ENCODE results near the gene SLCO6A1. TPM values are rescaled to one million over a fixed set of nuclear protein-coding genes. Genes with fewer than 3 reads are reported as not detected.

SLCO6A1 gene
- total RNA-seq, 4 donors from 2014 or later: not detected

GRCh38 chr5:102418531-102418930 lies 80.3 kb downstream of the SLCO6A1 start:
- ATAC-seq: no peak
- H3K27me3 ChIP-seq: no peaks in the 10 kb centered on the region
- H3K36me3 ChIP-seq: no peaks in the 10 kb centered on the region
- no peaks in the 10 kb centered on the region for H3K4me1 ChIP-seq
- H3K27ac ChIP-seq: no peak overlapping the region
- no peaks in the 10 kb centered on the region for H3K9me3 ChIP-seq
- no peak overlapping the region for H3K4me3 ChIP-seq
- TF ChIP-seq POLR2A (IDR thresholded peaks at IDR 0.05) (no peak), CTCF (IDR thresholded peaks at IDR 0.05) (no peak), POLR2AphosphoS5 (IDR thresholded peaks at IDR 0.05) (no peak), EP300 (IDR thresholded peaks at IDR 0.05) (no peak)
- 53 to 69% methylated on average over 1 of the region's 1 CpG for WGBS, 2 donors (ENCODE audit: low coverage in 1 of 2)

GRCh38 chr5:102414448-102414847 lies 84.4 kb downstream of the SLCO6A1 start:
- no peak for TF ChIP-seq CTCF (IDR thresholded peaks at IDR 0.05)
- TF ChIP-seq EP300 (IDR thresholded peaks at IDR 0.05): no peak
- no peak for TF ChIP-seq POLR2A (IDR thresholded peaks at IDR 0.05)
- TF ChIP-seq POLR2AphosphoS5 (IDR thresholded peaks at IDR 0.05): no peak
- Histone ChIP-seq H3K36me3 (no peaks in the 10 kb centered on the region), H3K27ac (no peak overlapping the region), H3K27me3 (no peaks in the 10 kb centered on the region), H3K4me1 (no peaks in the 10 kb centered on the region), H3K4me3 (no peak overlapping the region), H3K9me3 (no peaks in the 10 kb centered on the region)
- WGBS, 2 donors (ENCODE audit: low coverage in 1 of 2): 86 to 100% methylated on average over 4 to 6 of the region's 6 CpGs
- no peak for ATAC-seq

GRCh38 chr5:102388235-102388634 lies 110.6 kb downstream of the SLCO6A1 start:
- ATAC-seq: no peak
- Histone ChIP-seq H3K9me3 (peaks cover 0 to 19% (median 0%) of the 10 kb centered on the region in 3 donors), H3K27ac (no peak overlapping the region), H3K4me3 (no peak overlapping the region), H3K4me1 (no peaks in the 10 kb centered on the region), H3K27me3 (no peaks in the 10 kb centered on the region), H3K36me3 (no peaks in the 10 kb centered on the region)
- TF ChIP-seq POLR2A (IDR thresholded peaks at IDR 0.05) (no peak), POLR2AphosphoS5 (IDR thresholded peaks at IDR 0.05) (no peak), CTCF (IDR thresholded peaks at IDR 0.05) (no peak), EP300 (IDR thresholded peaks at IDR 0.05) (no peak)
- WGBS, 2 donors (ENCODE audit: low coverage in 1 of 2): 47 to 58% methylated on average over 2 of the region's 2 CpGs

GRCh38 chr5:102385365-102385764 lies 113.4 kb downstream of the SLCO6A1 start:
- ATAC-seq: no peak
- WGBS, 2 donors (ENCODE audit: low coverage in 1 of 2): 81% methylated on average over 1 of the region's 1 CpG; no CpG with 5 or more reads in 1 of the 2 donors
- H3K27me3 ChIP-seq: no peaks in the 10 kb centered on the region
- TF ChIP-seq POLR2AphosphoS5 (IDR thresholded peaks at IDR 0.05) (no peak), CTCF (IDR thresholded peaks at IDR 0.05) (no peak), POLR2A (IDR thresholded peaks at IDR 0.05) (no peak)
- H3K4me1 ChIP-seq: no peaks in the 10 kb centered on the region
- no peak overlapping the region for H3K4me3 ChIP-seq
- H3K27ac ChIP-seq: no peak overlapping the region
- H3K9me3 ChIP-seq: peaks cover 0 to 19% (median 0%) of the 10 kb centered on the region in 3 donors
- no peaks in the 10 kb centered on the region for H3K36me3 ChIP-seq

GRCh38 chr5:102380174-102380573 lies 118.6 kb downstream of the SLCO6A1 start:
- H3K27me3 ChIP-seq: no peaks in the 10 kb centered on the region
- H3K4me3 ChIP-seq: no peak overlapping the region
- ATAC-seq: no peak
- H3K4me1 ChIP-seq: no peaks in the 10 kb centered on the region
- no peaks in the 10 kb centered on the region for H3K36me3 ChIP-seq
- TF ChIP-seq POLR2A (IDR thresholded peaks at IDR 0.05): no peak
- no peak for TF ChIP-seq EP300 (IDR thresholded peaks at IDR 0.05)
- TF ChIP-seq CTCF (IDR thresholded peaks at IDR 0.05): no peak
- TF ChIP-seq POLR2AphosphoS5 (IDR thresholded peaks at IDR 0.05): no peak
- H3K27ac ChIP-seq: no peak overlapping the region
- H3K9me3 ChIP-seq: peaks cover 0 to 7% (median 0%) of the 10 kb centered on the region in 3 donors

Measured in gastroesophageal sphincter (tissue), 4 donors.